GM19035 (cell line): Measurements from ENCODE around the gene PIWIL4.
A peak's percentile ranks its signal among the peaks of the same experiment; 100 is the strongest.
"Not testable (repeated sequence)": the region's sequence is repeated elsewhere in the genome, so short reads cannot be mapped to it uniquely, and the experiment has no call there.

Source experiments
- ATAC-seq: cut with Tn5 transposase; IDR thresholded peaks from one replicate; pipeline ENCODE4 v1.9.1; 2021; ENCODE audit not compliant: unreplicated experiment

The PIWIL4 gene

GRCh38 chr11:94546886-94547285 is 20.3 kb upstream of the PIWIL4 start:
- no peak for ATAC-seq

- ATAC-seq = no peak
These were observed 18.0 kb upstream of the PIWIL4 start for GRCh38 chr11:94549146-94549545.

DNA sequence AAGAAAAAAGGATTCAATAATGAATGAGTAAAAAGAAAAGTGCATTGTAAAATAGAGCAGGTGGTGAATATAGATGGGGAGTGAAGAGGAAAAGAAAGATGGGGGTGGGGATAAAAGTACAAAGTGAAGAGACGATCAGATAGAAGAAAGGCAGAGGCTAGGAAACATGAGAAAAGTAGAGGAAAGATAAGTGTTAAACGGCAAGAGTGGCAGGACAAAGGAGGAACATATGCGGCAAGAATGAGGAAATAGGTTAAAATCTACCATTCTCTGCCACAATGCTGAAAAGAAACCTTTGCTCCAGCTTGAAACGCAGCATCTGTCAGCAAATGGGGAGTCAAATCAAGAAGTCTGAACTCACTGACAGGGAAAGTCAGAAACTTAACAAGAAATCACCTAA is 16.7 kb upstream of the PIWIL4 start:
- ATAC-seq = no peak

DNA sequence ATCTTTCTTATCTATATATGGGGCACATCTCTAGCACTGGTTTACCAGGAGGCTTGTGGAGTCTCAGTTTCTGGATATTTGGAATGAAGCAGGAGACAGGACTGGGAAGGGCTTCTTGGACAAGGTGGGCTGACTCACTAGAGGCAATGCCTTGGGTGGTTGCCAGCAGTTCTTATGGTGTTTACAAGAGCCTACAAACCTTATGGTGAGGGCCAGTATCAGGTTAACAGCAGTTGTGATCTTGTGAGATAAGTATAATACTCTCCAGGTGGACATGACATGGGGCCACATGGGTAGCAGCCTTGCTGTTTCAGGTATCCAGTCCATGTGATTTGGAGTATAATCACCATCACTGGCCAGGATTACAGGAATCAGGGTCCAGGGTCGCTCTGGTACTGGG is 13.2 kb upstream of the PIWIL4 start:
- ATAC-seq = no peak

- not testable (repeated sequence) for ATAC-seq
These were observed 11.3 kb upstream of the PIWIL4 start for GRCh38 chr11:94555752-94556329.

GRCh38 chr11:94557421-94557820 is 9.7 kb upstream of the PIWIL4 start:
- ATAC-seq = no peak

DNA sequence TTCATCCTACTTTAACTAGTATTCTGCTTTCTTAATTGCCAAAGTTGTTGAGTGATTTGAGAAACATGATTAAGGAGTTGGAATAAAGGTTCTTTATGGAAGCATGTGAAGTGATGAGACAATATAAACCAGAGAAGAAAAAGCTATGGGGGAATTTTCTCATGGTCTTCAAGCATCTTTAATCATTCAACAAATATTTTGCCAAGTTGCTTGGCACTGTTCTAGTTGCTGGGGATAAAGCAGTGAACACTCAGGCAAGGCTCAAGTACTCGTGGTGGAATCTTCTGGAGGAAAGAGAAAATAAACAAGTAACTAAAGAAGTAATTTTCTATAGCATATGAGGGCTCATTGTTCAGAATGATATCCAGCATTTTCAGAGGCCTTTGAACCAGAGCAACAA is 9.2 kb upstream of the PIWIL4 start:
- no peak for ATAC-seq

GRCh38 chr11:94558468-94558867 is 8.7 kb upstream of the PIWIL4 start:
- no peak for ATAC-seq

- no peak for ATAC-seq
These were observed 8.2 kb upstream of the PIWIL4 start for GRCh38 chr11:94558932-94559331.

DNA sequence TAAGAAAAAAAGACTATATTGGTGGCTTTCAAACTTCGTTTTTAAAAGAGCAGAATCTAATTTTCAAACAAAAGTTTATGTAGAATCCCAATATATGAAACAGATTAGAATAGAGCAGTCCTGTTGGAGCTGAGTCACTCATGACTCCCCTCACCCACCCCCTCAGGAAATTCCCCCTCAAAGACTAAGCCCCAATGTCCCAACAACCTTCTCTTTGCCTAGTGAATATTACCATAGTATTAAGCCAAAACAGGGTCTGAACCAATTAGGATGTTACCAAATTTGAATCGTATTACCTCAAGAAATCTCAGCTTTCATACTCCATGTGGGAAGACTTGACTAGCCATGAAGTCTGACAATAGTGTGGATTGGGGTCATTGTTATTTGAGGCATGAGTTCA is 7.8 kb upstream of the PIWIL4 start:
- ATAC-seq = no peak

GRCh38 chr11:94560834-94561233 is 6.3 kb upstream of the PIWIL4 start:
- no peak for ATAC-seq

DNA sequence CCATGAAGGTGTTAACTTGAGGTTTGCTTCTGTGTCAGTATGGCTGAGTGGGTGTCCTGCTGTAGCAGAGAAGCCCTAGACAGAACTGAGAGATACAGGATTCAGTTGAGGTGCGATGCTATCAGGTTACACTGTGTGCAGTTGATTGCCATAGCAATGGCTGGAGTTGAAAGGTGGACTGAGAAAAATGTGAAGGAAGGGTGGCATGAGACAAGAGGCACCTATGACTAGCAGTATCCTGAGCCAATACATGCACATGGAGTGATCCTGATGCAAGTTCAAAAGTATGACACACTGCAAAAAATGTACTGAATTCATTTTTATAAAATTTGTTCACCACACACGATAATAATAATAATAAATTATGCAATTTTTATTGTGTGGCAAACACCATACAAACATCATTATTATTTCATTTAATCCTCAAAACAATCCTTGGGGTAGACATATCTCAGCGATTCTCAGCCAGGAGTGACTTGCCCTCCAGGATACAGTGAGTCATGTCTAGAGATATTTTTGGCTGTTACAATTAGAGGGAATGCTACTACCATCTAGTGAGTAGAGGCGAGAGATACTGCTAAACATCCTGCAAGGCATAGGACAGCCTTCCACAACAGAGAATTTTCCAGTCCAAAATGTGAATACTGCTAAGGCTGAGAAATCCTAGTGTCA is 3.9 kb upstream of the PIWIL4 start:
- ATAC-seq = no peak

- no peak for ATAC-seq
These were observed 3.2 kb upstream of the PIWIL4 start for GRCh38 chr11:94563848-94564467.

- no peak for ATAC-seq
These were observed 1.0 kb downstream of the PIWIL4 start for GRCh38 chr11:94568200-94568599.

DNA sequence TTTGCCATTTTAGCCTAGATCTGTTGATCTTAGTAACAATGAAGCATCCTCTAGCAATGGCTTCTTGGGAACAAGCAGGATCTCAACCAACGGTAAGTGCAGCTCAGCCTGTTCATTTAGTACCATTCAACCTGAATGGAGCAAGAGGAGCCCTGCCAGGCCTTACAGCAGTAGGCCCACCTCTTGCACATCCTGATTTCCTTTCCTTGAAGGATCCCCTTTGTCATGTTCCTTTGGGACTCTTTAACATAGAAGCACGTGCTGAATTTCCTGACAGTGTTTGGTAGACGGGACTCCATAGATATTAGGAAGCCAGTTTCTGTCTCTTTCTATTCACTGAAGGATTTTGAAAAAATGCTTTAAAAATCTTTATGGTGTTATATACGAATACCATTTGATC is 1.5 kb downstream of the PIWIL4 start:
- no peak for ATAC-seq

DNA sequence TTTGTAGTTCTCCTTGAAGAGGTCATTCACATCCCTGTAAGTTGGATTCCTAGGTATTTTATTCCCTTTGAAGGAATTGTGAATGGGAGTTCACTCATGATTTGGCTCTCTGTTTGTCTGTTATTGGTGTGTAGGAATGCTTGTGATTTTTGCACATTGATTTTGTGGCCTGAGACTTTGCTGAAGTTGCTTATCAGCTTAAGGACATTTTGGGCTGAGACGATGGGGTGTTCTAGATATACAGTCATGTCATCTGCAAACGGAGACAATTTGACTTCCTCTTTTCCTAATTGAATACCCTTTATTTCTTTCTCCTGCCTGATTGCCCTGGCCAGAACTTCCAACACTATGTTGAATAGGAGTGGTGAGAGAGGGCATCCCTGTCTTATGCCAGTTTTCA is 5.8 kb downstream of the PIWIL4 start:
- ATAC-seq = not testable (repeated sequence)

DNA sequence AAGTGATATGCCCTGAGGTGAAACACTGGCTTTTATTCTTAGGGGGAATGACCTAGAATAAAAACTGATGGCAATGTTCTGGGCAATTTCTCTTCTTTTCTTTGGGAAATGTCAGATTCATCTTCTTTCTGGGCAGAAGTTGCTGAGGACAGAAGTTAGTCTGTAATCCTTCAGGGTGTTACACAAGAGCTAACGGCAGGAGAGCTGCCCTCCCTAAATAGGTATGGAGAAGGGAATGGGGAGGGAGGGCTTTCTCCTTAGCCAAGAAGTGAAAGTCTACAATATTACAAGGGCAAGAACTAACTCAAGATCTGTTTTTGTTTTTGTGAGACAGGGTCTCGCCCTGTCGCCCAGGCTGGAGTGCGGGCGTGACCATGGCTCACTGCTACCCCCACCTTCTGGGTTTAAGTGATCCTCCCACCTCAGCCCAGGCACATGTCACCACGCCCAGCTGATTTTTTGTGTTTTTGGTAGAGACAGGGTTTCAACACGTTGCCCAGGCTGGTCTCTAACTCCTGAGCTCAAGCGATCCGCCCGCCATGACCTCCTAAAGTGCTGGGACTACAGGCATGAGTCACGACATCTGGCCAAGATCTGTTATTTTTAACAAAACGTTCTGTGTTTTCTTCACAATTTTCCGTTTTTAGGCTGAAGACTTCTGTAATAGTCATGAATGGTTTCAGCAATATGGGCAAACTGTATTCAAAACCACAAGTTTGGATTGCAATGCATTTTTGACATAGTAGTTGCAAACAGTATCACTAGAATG is 7.2 kb downstream of the PIWIL4 start:
- no peak for ATAC-seq

DNA sequence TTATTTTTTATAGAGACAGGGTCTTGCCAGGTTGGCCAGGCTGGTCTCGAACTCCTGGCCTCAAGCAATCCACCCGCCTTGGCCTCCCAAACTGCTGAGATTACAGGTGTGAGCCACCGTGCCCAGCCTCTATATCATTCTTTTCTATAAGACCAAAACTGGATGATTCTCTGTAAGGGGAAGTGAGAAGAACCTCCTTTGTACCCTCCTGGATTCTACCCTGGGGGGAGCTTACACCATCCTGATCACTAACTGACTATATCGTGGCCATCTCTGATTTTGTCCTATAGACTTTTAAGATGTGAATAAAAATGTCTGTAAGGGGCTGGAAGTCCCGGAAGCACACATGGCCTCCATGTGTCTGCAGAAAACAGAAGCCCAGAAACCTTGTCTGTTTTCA is 9.1 kb downstream of the PIWIL4 start:
- no peak for ATAC-seq

GRCh38 chr11:94577841-94578240 is 10.7 kb downstream of the PIWIL4 start:
- no peak for ATAC-seq

DNA sequence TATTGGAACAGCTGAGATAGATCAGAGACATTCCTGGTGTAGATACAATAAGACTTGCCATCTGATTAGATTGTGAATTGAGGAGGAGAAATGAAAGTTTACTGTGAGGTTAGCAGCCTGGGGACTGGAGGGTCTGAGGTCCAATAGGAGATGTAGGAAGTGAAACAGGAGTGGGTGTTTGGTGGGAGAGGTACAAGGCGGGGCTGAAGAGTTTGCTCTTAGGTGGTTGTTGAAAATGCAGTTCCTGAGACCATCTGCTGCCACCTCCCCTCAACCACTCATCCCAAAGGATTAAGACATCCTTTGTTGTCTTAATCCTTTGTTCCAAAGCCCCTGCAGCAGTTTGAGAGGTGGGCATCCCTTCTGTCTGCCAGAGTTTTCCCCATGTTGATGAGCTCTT is 14.8 kb downstream of the PIWIL4 start:
- ATAC-seq = peak; percentile 42

DNA sequence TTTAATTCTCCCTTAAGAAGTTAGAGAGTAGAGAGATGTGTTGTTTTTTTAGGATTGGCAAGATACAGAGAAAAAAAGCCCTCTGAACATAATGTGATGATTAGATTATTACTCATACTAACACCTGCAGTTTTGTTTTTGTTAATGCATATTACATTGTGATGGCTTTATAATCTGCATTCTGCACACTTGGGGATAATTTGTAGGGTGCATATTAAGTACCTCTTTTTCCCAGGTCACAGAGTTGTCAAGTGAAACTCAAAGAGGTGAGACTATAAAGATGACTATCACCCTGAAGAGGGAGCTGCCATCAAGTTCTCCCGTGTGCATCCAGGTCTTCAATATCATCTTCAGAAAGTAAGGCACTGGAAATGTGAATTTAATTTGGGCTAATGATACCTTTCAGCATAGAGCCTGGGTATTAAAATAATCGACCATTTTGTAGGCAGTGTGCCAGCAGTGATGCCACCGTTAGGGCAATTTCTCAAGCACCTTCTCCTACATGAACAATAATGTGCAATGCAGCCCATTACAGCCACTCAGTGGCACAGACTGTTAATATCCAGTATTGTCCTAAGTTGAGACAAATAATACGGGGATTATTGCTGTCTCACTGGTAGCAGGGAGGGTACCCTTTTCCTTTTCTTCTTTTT is 16.2 kb downstream of the PIWIL4 start:
- ATAC-seq = no peak
